GM19023 (cell line): ENCODE measurements around the gene EFL1.

Experiments
- ATAC-seq: cut with Tn5 transposase; IDR thresholded peaks from one replicate; pipeline ENCODE4 v1.9.1; 2021; ENCODE audit warnings: mild to moderate bottlenecking, moderate library complexity; ENCODE audit not compliant: unreplicated experiment

The EFL1 gene

DNA sequence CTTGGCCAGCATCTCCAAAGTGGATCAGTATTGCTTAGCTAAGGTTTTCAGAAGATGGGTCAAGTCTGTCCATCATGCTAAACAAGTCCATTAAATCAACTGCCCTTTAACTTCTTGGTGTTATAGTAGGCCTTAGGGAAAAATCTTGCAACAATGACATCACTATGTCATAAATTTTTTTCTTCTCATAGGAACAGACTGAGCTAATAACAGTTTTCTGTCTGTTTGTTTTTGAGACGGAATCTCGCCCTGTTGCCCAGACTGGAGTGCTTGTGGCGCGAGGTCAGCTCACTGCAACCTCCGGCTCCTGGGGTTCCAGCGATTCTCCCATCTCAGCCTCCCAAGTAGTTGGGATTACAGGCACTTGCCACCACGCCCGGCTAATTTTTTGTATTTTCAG is 94.2 kb downstream of the EFL1 start:
- no peak for ATAC-seq

DNA sequence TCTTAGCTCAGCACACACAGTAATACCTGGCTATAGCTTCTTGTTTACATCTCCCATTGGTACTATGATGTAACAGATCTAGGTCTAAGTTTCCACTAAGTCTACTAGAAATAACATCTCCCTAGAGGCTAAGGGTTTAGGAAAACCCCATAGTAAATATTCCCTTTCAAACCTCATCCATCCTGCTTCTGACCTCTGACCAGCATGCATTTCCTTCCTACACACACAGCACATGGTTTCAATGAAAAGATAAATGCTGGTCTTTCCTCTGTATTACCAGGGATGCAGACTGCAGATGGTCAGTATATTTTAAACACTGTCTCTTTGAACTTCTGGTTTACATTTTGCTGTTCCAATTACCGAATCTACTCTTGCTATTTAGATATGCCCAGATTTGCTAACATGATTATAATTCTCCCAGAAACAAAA is 96.6 kb downstream of the EFL1 start:
- ATAC-seq: no peak

DNA sequence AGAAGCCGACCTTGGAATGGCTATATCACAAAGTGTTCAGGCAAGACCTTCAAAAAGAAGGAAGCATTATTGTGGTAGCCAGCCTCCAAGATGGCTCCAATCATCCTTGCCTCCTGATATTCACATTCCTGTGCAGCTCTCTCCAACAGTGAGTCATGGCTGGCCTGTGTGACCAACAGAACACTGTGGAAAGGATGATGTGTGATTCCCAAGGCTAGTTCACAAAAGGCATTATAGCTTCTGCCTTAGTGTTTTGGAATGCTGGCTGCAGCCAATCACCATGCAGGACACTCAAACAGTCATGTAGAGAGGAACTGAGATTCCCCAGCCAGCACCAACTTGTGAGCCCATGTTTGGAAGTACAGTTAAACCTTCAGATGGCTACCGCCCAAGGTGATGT is 102.6 kb downstream of the EFL1 start:
- ATAC-seq: no peak

DNA sequence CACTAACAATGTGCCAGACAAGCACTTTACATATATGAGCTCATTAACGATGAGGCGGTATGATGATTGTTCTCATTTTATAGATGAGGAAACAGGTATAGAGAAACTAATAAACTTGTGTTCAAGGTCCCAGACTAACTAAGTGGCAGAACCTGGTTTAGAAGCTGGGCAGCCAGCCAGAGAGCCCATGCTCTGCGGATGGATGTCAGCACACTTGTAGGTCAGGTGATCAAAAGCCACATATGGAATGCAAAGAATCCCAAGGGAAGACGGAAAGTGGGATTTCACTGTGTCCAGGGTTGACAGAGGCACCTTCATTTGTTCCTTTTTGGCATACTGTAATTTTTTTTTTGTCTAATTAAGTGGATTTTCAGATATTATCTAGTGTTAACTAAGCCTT is 103.7 kb downstream of the EFL1 start:
- no peak for ATAC-seq

DNA sequence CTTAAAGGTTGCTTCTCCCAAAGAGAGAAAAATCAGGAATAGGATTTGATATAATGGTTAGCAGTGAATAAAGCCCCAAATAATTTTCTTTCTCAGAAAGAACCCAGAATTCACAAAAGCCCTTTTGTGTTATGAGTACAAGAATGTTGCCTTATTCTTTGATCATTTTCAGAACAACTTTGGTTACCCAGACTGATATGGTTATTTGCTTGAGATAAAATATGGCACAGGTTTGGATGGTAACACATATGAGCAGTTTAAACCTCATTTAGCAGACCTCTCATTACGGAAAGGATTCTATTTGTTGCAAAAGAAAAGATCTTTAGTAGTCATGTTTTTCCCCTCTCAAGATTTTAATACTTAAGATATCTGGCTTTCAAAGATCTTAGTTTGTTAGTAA is 111.9 kb downstream of the EFL1 start:
- no peak for ATAC-seq

DNA sequence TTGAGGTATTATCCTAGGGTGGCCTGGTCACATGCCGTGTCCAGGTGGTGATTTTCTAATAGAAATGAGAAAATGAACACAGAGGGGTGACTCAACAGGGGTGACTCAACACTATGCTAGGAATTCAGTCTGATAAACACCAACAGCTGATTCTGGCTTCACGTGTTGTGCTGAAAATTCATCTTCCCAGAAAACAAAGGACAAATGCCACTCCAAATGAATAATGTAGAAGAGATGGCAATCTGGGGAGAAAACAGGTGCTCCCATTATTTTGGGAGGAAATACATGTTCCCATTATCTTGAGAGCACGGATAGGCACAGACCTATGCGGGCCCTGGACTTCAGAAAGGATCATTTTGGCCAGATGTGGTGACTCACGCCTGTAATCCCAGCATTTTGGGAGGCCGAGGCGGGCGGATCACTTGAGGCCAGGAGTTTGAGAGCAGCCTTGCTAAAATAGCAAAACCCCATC is 115.5 kb downstream of the EFL1 start:
- no peak for ATAC-seq

DNA sequence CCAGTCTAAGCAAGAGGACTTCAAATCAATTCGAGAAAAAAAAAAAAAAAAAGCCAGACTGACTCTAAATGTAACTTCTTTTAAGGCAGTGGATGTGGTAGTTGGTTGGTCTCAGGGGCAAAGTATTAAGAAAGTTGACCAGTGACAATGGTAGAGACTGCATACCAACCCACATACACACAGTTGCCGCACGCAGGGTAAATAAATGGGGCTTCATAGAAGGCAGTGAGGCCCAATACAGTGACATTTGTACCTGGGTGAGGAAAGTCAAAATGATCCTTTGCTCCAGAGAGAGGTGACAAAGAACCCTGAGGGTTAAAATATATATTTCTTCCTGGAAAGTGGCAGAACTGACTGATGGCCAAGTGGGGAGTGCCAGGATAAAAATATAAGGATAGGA is 116.0 kb downstream of the EFL1 start:
- ATAC-seq: no peak

DNA sequence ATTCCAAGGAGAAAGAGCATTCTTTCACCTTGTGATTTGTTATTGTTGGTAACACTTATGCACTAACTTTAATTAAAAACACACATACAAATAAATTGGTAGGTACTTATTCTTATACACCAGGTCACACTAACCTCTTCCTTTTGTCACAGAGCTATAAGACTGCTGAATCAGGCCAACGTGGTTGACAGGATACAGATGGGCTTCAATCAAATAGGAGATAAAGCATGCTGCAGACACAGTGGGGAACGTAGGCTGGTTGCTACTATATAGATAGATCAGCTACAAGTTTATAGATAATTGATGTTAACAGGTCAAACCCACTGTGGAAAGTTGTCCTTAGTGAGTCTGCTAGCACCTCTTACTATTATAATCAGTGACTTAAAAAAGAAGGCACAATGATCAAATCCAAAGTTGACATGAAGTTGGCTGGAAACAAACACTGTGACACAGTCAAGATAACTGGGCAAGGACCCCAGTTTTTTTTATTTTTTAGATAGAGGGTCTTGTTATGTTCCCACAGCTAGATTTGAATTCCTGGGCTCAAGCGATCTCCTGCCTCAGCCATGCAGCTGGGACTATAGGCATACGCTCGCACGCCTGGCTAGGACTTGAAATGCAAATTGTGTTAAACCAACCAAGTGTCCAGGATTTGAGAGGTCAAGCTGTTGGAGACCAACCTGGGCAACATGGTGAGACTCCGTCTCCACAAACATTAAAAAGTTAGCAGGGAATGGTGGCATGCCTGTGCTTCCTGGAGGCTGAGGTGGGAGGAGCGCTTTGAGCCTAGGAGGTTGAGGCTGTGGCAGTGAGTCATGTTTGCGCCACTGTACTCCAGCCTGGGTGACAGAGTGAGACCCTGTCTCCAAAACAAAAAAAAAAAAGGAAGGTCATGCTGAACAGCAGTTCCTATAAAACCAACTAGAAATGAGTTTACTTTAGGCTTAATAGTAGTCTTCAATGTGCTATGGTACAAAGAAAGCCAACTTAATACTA is 118.8 kb downstream of the EFL1 start:
- ATAC-seq: no peak

DNA sequence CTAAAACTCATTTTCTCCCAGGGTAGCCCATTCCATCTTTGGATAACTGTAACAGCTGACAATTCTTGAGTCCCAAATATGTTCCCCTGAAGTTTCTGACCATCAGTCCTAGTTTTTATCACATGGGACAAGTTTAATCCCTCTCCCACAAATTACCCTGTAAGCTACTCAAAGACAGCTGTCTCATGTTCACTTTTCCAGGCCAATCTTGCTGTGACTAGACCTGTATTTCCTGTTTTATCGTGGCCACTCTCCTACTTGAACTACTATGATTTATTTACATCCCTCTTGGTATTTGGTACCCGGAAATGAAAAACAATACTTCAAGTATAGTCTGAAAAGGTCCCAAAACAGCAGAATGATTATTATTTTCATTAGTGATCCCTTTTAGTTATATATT is 121.6 kb downstream of the EFL1 start:
- no peak for ATAC-seq

DNA sequence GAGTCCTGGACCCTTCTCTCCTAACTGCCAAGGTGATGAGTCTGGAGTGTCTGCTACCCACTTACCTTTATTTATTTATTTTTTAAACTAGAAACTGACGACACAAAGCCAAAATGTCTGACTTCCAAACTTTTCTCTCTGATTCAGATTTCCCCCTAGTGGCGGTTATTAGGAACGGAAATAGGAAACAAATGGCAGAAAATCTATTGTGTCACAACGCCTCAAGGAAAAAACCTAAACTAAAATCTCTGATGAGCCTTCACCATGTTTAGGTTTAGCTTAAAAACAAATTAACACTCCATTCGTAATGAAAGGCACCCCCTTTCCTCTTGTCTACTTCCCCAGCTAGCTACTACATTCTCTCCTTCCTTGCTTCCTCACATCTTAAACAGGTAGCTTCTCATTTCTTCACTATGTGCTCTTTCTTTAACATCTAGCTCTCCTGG is 122.7 kb downstream of the EFL1 start:
- no peak for ATAC-seq

DNA sequence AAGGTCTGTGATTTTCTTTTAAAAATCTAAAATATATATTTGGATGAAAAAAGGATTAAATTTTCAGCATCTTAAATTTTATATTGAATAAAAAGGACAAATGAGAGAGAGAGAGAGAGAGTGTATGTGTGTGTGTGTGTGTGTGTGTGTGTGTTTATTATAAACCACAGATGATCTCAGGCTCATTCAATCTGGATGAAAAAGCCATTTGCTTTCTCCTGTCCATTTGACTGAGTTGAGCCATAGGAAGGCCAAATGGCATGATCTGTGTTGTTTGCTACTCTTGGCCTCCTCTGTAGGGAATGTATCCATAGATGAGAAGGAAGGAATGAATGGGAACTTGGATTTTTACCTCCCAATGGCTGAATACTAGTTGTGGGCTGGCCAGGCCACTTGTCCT is 124.2 kb downstream of the EFL1 start:
- no peak for ATAC-seq

DNA sequence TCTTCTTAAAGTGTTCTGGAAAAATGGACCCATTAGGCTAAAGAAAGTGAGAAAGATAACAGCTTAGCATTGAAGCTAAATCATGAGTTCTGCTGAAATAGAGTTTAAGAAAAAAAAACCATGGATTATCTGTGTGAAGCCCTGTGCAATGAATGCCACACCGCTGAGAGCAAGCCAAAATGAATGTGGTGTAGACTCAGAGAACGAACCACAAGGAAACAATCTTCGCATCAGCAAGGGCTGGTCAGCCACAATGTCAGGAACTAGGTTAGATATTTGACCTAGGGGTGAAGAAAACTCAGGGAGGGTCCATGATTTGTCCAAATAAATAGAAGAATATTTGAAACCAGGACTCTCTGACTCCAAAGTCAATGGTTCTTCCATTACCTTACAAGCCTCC is 125.3 kb downstream of the EFL1 start:
- no peak for ATAC-seq

DNA sequence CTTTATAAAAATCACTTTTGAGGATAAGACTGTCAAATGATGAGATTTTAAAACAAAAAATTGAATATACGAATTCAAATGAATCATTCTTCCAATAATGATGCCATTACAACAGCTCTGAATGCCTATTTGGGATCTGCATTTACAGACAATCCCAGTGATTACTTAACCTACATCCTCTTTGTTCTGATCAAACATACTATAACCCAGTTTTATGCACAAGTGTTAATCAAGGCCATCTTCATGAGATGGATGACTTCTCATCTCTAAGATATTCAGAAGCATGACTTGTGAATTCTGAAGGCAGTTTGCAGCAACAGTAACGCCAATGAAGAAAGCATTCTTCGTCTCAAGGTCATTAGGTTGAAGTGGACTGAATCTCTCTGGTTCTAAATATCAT is 126.4 kb downstream of the EFL1 start:
- no peak for ATAC-seq

DNA sequence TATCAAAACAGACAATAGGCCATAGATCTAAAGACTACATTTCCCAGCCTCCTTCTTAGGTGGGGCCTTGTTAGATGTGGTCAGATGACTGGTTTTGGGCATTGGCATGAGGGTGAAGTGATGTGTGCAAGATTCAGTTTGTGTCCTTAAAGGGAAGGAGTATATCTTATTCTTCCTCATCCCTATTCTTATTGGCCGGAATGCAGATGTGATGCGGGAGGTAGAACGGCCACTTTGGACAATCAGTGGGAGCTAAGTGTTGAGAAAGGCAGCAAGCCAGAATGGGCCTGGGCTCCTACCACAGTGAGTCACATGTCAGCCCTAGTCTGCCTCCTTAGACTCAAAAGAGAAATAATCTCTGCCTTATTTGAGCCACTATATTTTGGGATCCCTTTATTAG is 126.9 kb downstream of the EFL1 start:
- no peak for ATAC-seq

DNA sequence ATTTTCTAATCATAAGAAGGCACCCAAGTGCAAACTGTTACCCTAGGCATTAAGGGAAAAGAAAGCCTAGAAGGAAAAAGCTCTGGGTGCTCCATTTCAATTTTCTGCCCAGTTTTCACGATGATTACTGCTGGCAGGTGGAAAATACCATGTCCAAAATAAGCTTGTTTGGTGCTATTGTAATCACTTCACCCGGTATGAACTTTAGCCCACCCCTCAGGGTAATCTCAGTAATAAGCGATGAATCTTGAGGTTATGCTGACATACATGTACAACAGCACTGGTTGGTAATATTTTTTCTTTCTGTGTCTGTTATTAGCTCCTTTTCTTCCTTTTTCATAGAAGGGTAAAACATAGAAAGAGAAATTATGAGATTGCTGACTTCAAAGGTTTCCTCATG is 128.1 kb downstream of the EFL1 start:
- no peak for ATAC-seq

DNA sequence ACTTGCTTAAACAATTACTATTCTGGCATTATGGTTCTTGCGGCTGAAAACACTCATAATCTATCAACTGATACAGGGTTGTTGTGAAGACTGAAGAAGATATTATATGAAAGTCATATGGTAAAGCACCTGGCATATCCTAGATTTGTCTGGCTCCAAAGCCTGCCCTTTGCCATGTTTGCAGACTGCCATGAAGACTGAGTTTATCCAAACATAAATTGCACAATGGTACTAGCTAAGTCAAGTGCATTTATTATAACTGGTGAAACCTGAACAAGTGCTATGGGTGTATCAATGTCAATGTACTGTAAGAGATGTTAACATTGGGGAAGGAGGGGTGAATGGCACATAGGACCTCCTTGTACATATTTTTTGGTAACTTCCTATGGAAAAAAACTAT is 129.3 kb downstream of the EFL1 start:
- no peak for ATAC-seq

DNA sequence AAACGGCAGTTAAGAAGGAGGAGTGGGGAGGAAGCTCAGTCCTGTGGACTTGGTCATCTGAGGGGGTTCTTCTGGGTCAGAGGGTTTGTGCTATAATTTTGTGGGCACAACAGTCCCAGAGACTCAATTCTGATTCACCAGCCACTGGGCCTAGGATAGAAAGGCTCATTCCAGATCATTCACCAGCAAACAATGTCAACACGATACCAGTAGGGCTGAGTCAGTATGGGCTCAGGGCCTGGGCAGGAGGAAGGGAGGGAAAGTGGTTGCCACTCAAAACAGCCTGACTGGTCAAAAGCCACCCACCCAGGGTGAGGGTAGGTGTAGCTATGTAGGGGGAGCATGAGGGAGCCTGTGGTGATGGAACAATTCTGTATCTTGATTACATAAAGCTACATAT is 129.8 kb downstream of the EFL1 start:
- ATAC-seq: no peak

DNA sequence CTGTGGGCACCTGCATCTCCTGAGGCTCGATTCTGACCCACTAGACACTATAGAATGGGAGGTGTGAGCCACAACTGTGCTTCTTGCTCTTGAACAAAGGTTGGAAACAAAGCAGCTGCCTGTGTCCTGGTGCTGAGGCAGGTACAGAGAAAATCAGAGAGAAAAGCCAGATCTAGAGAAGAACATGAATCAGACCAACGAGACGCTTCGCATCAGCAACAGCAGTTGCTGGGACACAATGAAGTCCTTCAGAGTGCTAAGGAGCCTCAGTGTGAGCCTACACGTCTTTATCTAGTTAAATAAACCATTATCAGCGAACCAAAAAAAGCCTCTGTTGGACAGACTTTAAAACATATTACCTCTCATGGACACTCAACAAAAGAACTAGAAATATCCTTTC is 130.4 kb downstream of the EFL1 start:
- no peak for ATAC-seq

DNA sequence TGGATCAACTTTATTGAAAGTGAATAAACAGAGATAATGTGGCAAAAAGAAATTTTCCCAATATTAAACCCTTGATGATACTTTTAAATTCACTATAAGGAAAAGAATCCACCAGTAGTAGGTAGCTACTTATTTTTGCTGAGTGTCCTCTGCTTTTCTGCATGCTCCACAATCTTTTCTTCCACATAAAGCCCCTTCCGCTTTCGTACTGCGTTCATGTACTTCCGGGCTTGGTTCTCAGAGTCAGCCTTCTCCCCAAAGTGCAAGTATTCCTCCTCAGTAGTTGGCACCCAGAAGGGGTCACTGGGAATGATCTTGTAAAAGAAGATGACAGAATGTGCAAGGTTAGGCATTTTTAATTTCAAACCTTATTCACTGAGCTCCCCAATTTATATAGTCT is 132.3 kb downstream of the EFL1 start:
- ATAC-seq: no peak

DNA sequence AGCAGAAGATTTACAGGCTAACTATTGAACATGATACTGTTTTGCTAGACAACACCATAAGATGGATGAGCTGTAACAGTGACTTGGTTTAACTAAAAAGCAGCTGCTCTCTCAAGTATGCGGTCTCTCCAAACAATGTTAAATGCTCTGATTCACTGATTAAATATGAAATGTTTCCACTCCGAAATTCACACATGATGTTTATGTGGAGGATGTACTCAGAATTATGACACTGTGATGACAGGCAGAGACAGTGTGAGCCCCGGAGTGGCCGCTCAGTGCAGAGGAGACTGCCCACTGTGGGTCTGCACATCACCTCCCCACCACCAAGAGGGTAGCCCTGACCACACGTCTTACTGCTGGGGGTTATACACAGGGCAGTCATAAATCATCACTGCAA is 132.8 kb downstream of the EFL1 start:
- no peak for ATAC-seq

DNA sequence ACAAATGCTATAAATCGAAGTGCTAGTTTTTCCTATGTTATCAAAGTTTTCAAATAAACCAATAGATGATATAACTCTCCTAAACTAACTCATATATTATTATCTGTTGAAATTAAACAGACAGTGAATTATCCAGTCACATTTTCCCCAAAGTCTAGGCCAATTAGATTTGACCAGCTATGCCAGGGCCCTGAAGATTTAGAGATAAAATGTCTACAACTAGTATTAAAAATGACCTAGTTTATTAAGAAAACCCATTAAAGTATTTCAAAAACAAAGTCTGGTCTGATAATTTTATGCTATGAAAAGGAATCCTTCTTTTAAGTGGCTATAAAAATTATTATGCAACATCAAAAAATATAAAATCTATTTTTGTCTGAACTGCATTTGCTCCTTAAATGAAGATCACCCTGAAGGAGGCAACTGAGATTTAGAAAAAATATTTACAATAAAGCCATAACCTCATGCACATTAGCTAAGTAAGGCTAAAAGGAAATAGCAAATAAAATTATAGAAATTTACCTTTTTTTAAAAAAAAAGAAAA is 133.3 kb downstream of the EFL1 start:
- ATAC-seq: no peak

DNA sequence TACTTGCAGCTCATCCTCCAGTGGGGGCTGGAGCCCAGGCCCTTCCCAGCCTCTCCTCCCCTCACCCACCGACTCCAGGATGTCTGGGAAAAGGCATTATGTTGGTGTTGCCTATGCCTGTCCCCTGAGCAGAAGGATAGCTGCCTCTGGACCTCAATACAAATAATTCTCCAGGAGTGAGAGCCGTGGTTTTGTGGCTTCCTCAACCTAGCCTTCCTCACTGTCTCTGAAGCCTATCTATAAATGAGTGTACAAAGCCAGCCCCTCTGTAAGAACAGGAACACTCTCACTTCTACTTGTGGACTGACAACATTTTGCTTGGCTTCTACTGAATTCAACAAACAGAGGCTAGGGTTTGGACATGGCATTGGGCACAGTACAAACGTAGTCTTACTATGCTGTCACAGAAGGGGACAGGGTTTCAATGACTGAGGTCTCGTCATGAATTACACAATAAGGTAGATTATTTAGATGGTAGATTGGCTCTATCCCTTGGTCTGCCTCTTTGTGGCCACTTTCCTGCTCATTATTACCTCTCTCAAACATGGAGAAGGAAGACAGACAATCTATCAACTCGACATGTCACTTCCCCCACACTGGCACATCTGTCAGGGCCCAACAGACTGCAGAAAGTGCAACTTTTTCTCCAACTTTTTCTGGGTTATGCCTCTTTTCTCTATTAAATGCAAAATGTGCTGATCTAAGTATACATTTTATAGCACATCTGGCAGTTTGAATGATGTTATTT is 134.0 kb downstream of the EFL1 start:
- no peak for ATAC-seq
